GM12875 (cell line): ENCODE measurements around the gene TMEM127.
"Not testable (repeated sequence)": the region's sequence is repeated elsewhere in the genome, so short reads cannot be mapped to it uniquely, and the experiment has no call there.

Source experiments
- H3K4me3 ChIP-seq: one replicate; pipeline ENCODE4 v1.5.1; 2011; ENCODE audit warnings: low read depth, low read length, control low read depth
- CTCF ChIP-seq: IDR thresholded peaks from 2 replicates; pipeline ENCODE4 v1.5.1; 2011; ENCODE audit warnings: low read depth, mild to moderate bottlenecking, control low read depth, inconsistent platforms, low read length, moderate library complexity, borderline replicate concordance; ENCODE audit not compliant: insufficient read depth

The TMEM127 gene

GRCh38 chr2:96231316-96231715 is 34.5 kb downstream of the TMEM127 start:
- TF ChIP-seq CTCF, result no peak
- H3K4me3 ChIP-seq, result no peak overlapping the region

GRCh38 chr2:96225016-96225533 is 40.7 kb downstream of the TMEM127 start:
- no peak for TF ChIP-seq CTCF
- H3K4me3 ChIP-seq, result no peak overlapping the region

- H3K4me3 ChIP-seq, result not testable (repeated sequence)
Observed at GRCh38 chr2:96221106-96221505, 44.7 kb downstream of the TMEM127 start.

- H3K4me3 ChIP-seq, result not testable (repeated sequence)
Observed at GRCh38 chr2:96219959-96220358, 45.8 kb downstream of the TMEM127 start.

- H3K4me3 ChIP-seq, result no peak overlapping the region
- TF ChIP-seq CTCF, result no peak
Observed at GRCh38 chr2:96218508-96219131, 47.2 kb downstream of the TMEM127 start.

GRCh38 chr2:96214554-96214953 is 51.2 kb downstream of the TMEM127 start:
- no peak for TF ChIP-seq CTCF
- H3K4me3 ChIP-seq, result no peak overlapping the region

GRCh38 chr2:96213379-96213778 is 52.4 kb downstream of the TMEM127 start:
- no peak overlapping the region for H3K4me3 ChIP-seq
- TF ChIP-seq CTCF, result no peak

GRCh38 chr2:96212339-96212738 is 53.5 kb downstream of the TMEM127 start:
- TF ChIP-seq CTCF, result no peak
- H3K4me3 ChIP-seq, result no peak overlapping the region
